Sigmoid colon (tissue), 4 donors: ENCODE measurements around the gene ACAN.

ENCODE experiments used
- CTCF ChIP-seq, 4 experiments: fragments of 450-650 bp in 3 of 4; fragments of 200-600 bp in 1 of 4; IDR thresholded peaks; one replicate each; pipeline ENCODE4 v1.5.1; 2016 to 2019; ENCODE audit warnings: antibody characterized with exemption in 4 of 4, mild to moderate bottlenecking in 3 of 4, moderate library complexity in 2 of 4
- POLR2A ChIP-seq, 2 donors: fragments of 450-650 bp; IDR thresholded peaks; one replicate each; pipeline ENCODE4 v1.6.1; 2016; ENCODE audit warnings: antibody characterized with exemption in 2 of 2, mild to moderate bottlenecking in 2 of 2, moderate library complexity in 2 of 2
- POLR2AphosphoS5 ChIP-seq, 4 donors: sonication (generic); formaldehyde crosslinking; IDR thresholded peaks; one replicate each; pipeline ENCODE4 v1.6.1; 2017; ENCODE audit warnings: antibody characterized with exemption in 4 of 4

GRCh38 chr15:88902846-88903245 is 99.6 kb downstream of the ACAN start:
- TF ChIP-seq CTCF (IDR thresholded peaks at IDR 0.05) (no peak), POLR2A (IDR thresholded peaks at IDR 0.05) (no peak), POLR2AphosphoS5 (IDR thresholded peaks at IDR 0.05) (no peak)
